HG03159 (cell line): ENCODE data around the gene CHKA.

Experiments
- ATAC-seq: cut with Tn5 transposase; IDR thresholded peaks from one replicate; pipeline ENCODE4 v1.9.1; 2021; ENCODE audit warnings: mild to moderate bottlenecking, moderate library complexity; ENCODE audit not compliant: unreplicated experiment

Gene CHKA

GRCh38 chr11:68016904-68017817, 104.0 kb downstream of the CHKA start:
- ATAC-seq: no peak

- no peak for ATAC-seq
Observed at GRCh38 chr11:68016161-68016903, 104.9 kb downstream of the CHKA start.

- no peak for ATAC-seq
Observed at GRCh38 chr11:68015467-68015866, 105.7 kb downstream of the CHKA start.

- ATAC-seq: no peak
Observed at GRCh38 chr11:68014947-68015447, 106.2 kb downstream of the CHKA start.

- ATAC-seq: no peak
Observed at GRCh38 chr11:68014157-68014946, 106.8 kb downstream of the CHKA start.

GRCh38 chr11:68013611-68014156, 107.5 kb downstream of the CHKA start:
- ATAC-seq: no peak

GRCh38 chr11:68012843-68013610, 108.2 kb downstream of the CHKA start:
- ATAC-seq: no peak

- no peak for ATAC-seq
Observed at GRCh38 chr11:68012044-68012842, 108.9 kb downstream of the CHKA start.

GRCh38 chr11:68011051-68011943, 109.9 kb downstream of the CHKA start:
- no peak for ATAC-seq

- ATAC-seq: no peak
Observed at GRCh38 chr11:68010090-68011041, 110.8 kb downstream of the CHKA start, which contains the start of gene ALDH3B1. ALDH3B1 (plus strand) TSS chr11:68010327; CDS start chr11:68015298, 4,971 bp downstream.

GRCh38 chr11:68009391-68010089, 111.6 kb downstream of the CHKA start:
- no peak for ATAC-seq

GRCh38 chr11:68008381-68009337, 112.5 kb downstream of the CHKA start:
- no peak for ATAC-seq

- no peak for ATAC-seq
Observed at GRCh38 chr11:68007498-68008380, 113.4 kb downstream of the CHKA start.

GRCh38 chr11:68006606-68007166, 114.5 kb downstream of the CHKA start:
- no peak for ATAC-seq
